SU-DHL-6 (cell line): ENCODE results near the gene PPFIA4.

ENCODE experiments used
- CTCF ChIP-seq: fragments of 200-600 bp; sonication (generic); IDR thresholded peaks from one replicate; pipeline ENCODE4 v1.5.1; 2017; ENCODE audit warnings: antibody characterized with exemption, mild to moderate bottlenecking, low read length, moderate library complexity; ENCODE audit not compliant: insufficient read depth, poor library complexity, severe bottlenecking
- EZH2phosphoT487 ChIP-seq: fragments of 200-600 bp; sonication (generic), shearing (Covaris generic); conservative IDR thresholded peaks from 2 replicates; pipeline ENCODE4 v1.6.1; 2018; ENCODE audit warnings: mild to moderate bottlenecking, antibody characterized with exemption, low read length, moderate library complexity, mixed read lengths

GRCh38 chr1:203100516-203100869 is 74.2 kb downstream of the PPFIA4 start:
- TF ChIP-seq CTCF (no peak), EZH2phosphoT487 (no peak)
